Measurements from ENCODE around the gene FLG.
"Not testable (repeated sequence)": the region's sequence is repeated elsewhere in the genome, so short reads cannot be mapped to it uniquely, and the experiment has no call there.

DNA sequence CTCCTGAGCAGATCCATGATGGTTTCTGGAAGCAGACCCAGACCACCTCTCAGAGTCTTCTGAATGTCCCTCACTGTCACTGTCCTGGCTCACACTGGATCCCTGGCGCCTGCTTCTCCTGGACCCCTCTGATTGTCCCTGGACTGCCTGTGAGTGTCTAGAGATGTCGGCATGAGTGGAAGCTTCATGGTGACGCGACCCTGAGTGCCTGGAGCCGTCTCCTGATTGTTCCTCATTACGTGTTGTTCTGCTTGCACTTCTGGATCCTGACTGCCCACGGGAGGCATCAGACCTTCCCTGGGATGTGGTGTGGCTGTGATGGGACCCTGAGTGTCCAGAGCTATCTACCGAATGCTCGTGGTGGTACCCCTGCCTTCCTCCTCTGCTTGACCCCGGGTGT, 18.9 kb downstream of the FLG start:
- TF ChIP-seq POLR2A, EP300 (IDR thresholded peaks at IDR 0.05): not testable (repeated sequence)
